Trophoblast cell (in vitro differentiated cells and primary cell): ENCODE data around the gene BST2.

Experiments
- DNase-seq, 2 donors: peaks; one replicate each; pipeline ENCODE4 v3.0.0-alpha.2; 2016
- H2AFZ ChIP-seq: 2 replicates; pipeline ENCODE4 v1.6.1; 2013; ENCODE audit warnings: low read length, moderate library complexity, mild to moderate bottlenecking; ENCODE audit not compliant: insufficient read depth, poor library complexity
- H2AK5ac ChIP-seq: 2 replicates; pipeline ENCODE4 v1.6.1; 2013; ENCODE audit warnings: mild to moderate bottlenecking, low read length
- H2BK120ac ChIP-seq: 2 replicates; pipeline ENCODE4 v1.6.1; 2013; ENCODE audit warnings: low read length, mild to moderate bottlenecking, moderate library complexity; ENCODE audit not compliant: insufficient read depth, poor library complexity
- H2BK12ac ChIP-seq: 2 replicates; pipeline ENCODE4 v1.6.1; 2013; ENCODE audit warnings: mild to moderate bottlenecking, low read length, moderate library complexity
- H2BK5ac ChIP-seq: 2 replicates; pipeline ENCODE4 v1.6.1; 2013; ENCODE audit warnings: low read length, low read depth, moderate library complexity, mild to moderate bottlenecking; ENCODE audit not compliant: poor library complexity
- H3K14ac ChIP-seq: 2 replicates; pipeline ENCODE4 v1.6.1; 2013; ENCODE audit warnings: mild to moderate bottlenecking, low read length
- H3K18ac ChIP-seq: 2 replicates; pipeline ENCODE4 v1.6.1; 2013; ENCODE audit warnings: mild to moderate bottlenecking, low read length
- H3K23ac ChIP-seq: 2 replicates; pipeline ENCODE4 v1.6.1; 2013; ENCODE audit warnings: low read length
- H3K27ac ChIP-seq: 2 replicates; pipeline ENCODE4 v1.5.1; 2013; ENCODE audit warnings: low read depth, mild to moderate bottlenecking, inconsistent platforms, low read length, moderate library complexity
- H3K27me3 ChIP-seq: 2 replicates; pipeline ENCODE4 v1.6.1; 2013; ENCODE audit warnings: inconsistent platforms, mild to moderate bottlenecking, low read length, moderate library complexity; ENCODE audit not compliant: insufficient read depth
- H3K36me3 ChIP-seq, 2 experiments: 1 replicate in 1 of 2; 2 replicates in 1 of 2; pipeline ENCODE4 v1.6.1; 2013; ENCODE audit warnings: low read length in 2 of 2, mild to moderate bottlenecking in 2 of 2, moderate library complexity in 1 of 2; ENCODE audit not compliant: insufficient read depth in 2 of 2, control insufficient read depth in 1 of 2
- H3K4ac ChIP-seq: 2 replicates; pipeline ENCODE4 v1.6.1; 2013; ENCODE audit warnings: low read depth, mild to moderate bottlenecking, low read length, moderate library complexity
- H3K4me1 ChIP-seq, 2 experiments: 1 replicate in 1 of 2; 2 replicates in 1 of 2; pipeline ENCODE4 v1.6.1; 2013; ENCODE audit warnings: low read length in 2 of 2, mild to moderate bottlenecking in 2 of 2, moderate library complexity in 1 of 2; ENCODE audit not compliant: insufficient read depth in 2 of 2, control insufficient read depth in 1 of 2
- H3K4me2 ChIP-seq: 2 replicates; pipeline ENCODE4 v1.6.1; 2013; ENCODE audit warnings: inconsistent platforms, mild to moderate bottlenecking, low read length, moderate library complexity
- H3K4me3 ChIP-seq: 2 replicates; pipeline ENCODE4 v1.5.1; 2013; ENCODE audit warnings: mild to moderate bottlenecking, low read depth, low read length, inconsistent platforms
- H3K79me1 ChIP-seq: one replicate; pipeline ENCODE4 v1.6.1; 2013; ENCODE audit warnings: low read length
- H3K79me2 ChIP-seq: 2 replicates; pipeline ENCODE4 v1.6.1; 2013; ENCODE audit warnings: low read length, mild to moderate bottlenecking; ENCODE audit not compliant: control insufficient read depth, insufficient read depth, poor library complexity
- H3K9ac ChIP-seq: 2 replicates; pipeline ENCODE4 v1.6.1; 2013; ENCODE audit warnings: mild to moderate bottlenecking, low read length
- H3K9me3 ChIP-seq: 2 replicates; pipeline ENCODE4 v1.6.1; 2013; ENCODE audit warnings: low read depth, mild to moderate bottlenecking, control low read depth, inconsistent platforms, low read length; ENCODE audit not compliant: insufficient read depth
- H4K12ac ChIP-seq: 2 replicates; pipeline ENCODE4 v1.6.1; 2013; ENCODE audit warnings: low read depth, mild to moderate bottlenecking, low read length, moderate library complexity
- H4K8ac ChIP-seq: 2 replicates; pipeline ENCODE4 v1.6.1; 2013; ENCODE audit warnings: low read depth, mild to moderate bottlenecking, low read length, moderate library complexity
- H4K91ac ChIP-seq: one replicate; pipeline ENCODE4 v1.6.1; 2013; ENCODE audit warnings: low read depth, mild to moderate bottlenecking, low read length, moderate library complexity
- WGBS: extraction: QIAGEN DNeasy Blood & Tissue Kit; methylation state at CpG from one replicate; pipeline ENCODE4 v1.1.7; 2013; ENCODE audit warnings: missing lambda C conversion rate; ENCODE audit not compliant: insufficient read length, insufficient coverage; ENCODE audit errors: extremely low coverage; 5-methylcytosine and 5-hydroxymethylcytosine counted together

The BST2 gene

DNA sequence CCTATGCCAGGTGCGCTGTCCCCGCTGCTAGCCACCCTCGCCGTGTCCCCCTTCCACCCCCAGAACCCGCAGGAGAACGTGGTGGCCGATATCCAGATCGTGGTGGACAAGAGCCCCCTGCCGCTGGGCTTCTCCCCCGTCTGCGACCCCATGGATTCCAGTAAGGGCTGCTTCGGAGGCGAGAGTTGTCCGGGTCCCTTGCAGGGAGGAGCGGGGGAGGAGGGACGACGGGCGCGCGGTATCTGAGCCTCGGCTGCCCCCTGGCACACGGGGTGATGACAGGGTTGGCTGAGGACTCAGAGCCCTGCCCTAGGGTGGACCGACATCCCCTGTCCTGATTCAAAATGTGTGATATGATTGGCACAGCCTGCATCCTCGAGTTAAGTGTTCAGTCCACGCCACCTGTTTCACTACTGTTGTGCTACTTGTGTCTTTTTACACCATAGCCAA, 15.1 kb upstream of the BST2 start:
- DNase-seq, result peak; percentile 4 to 54
- H3K79me1 ChIP-seq, result peaks cover 10% of the 10 kb centered on the region
- no peak overlapping the region for H2BK12ac ChIP-seq
- peak overlapping the region; percentile 81 for H3K18ac ChIP-seq
- H3K23ac ChIP-seq, result no peak overlapping the region
- H2AK5ac ChIP-seq, result peak overlapping the region; percentile 5
- peak overlapping the region; percentile 91 for H2AFZ ChIP-seq
- WGBS, result no CpG with 5 or more reads among the region's 25 CpGs
- H3K4me1 ChIP-seq, result peaks cover 10 to 16% of the 10 kb centered on the region in 2 experiments
- no peak overlapping the region for H3K9ac ChIP-seq
- H3K27me3 ChIP-seq, result no peaks in the 10 kb centered on the region
- H3K9me3 ChIP-seq, result no peaks in the 10 kb centered on the region
- no peak overlapping the region for H2BK5ac ChIP-seq
- H3K4me3 ChIP-seq, result peak overlapping the region; percentile 87
- H4K91ac ChIP-seq, result peak overlapping the region; percentile 88
- H4K8ac ChIP-seq, result peak overlapping the region; percentile 80
- H2BK120ac ChIP-seq, result peak overlapping the region; percentile 57
- peaks cover 5 to 6% of the 10 kb centered on the region in 2 experiments for H3K36me3 ChIP-seq
- peaks cover 6% of the 10 kb centered on the region for H3K79me2 ChIP-seq
- peak overlapping the region; percentile 83 for H3K14ac ChIP-seq
- no peak overlapping the region for H3K27ac ChIP-seq
- peak overlapping the region; percentile 61 for H3K4ac ChIP-seq
- H3K4me2 ChIP-seq, result peak overlapping the region; percentile 72
- peak overlapping the region; percentile 66 for H4K12ac ChIP-seq

DNA sequence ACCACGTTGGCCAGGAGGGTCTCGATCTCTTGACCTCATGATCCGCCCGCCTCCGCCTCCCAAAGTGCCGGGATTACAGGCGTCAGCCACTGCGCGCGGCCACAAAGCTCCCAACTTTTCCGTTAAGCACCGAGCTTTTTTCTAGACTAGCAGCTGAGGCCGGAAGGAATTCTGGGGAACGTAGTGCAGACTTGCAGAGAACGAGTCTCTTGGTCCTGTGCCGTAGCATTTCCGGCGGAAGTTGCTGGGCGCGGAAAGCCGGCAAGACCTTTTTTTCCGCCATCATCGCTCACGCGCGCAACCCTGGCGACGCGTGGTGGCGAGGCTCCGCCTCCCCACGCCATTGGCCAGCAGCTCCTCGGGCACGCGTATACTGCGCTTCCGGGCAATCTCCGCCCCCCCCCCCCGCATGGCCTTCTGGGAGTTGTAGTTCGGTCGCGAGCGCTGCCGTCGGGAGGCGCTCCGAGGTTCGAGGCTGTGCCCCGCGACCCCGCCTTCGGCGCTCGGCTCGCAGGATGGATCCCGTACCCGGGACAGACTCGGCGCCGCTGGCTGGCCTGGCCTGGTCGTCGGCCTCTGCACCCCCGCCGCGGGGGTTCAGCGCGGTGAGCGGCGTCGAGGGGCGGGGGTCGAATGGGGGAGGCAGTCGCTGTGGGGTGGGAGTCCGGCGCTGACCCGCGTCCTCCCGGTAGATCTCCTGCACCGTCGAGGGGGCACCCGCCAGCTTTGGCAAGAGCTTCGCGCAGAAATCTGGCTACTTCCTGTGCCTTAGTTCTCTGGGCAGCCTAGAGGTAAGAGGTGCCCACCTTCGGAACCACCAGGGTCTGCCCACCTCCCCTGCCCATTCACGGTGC, 14.4 kb upstream of the BST2 start, which contains the start of gene MVB12A:
Gene MVB12A, plus strand, starts transcription at position 427 of the 854 bp plus-strand sequence. Its CDS starts 89 bp downstream, at position 516.
- Histone ChIP-seq H4K12ac (peak within 1 kb of the TSS; percentile 74), H3K27ac (peak within 1 kb of the TSS; percentile 79), H2AK5ac (peak within 1 kb of the TSS; percentile 5), H3K4me1 (peaks cover 10 to 15% of the 10 kb centered on the region in 2 experiments), H3K4me3 (peak within 1 kb of the TSS; percentile 87), H3K18ac (peak within 1 kb of the TSS; percentile 81), H3K36me3 (peaks cover 5 to 6% of the 10 kb centered on the region in 2 experiments), H4K91ac (peak within 1 kb of the TSS; percentile 88), H2AFZ (peak within 1 kb of the TSS; percentile 91), H3K9ac (no peak within 1 kb of the TSS), H4K8ac (peak within 1 kb of the TSS; percentile 90), H2BK5ac (peak within 1 kb of the TSS; percentile 18), H3K14ac (peak within 1 kb of the TSS; percentile 83), H3K4ac (peak within 1 kb of the TSS; percentile 61), H3K4me2 (peak within 1 kb of the TSS; percentile 72), H2BK120ac (peak within 1 kb of the TSS; percentile 57), H2BK12ac (peak within 1 kb of the TSS; percentile 15), H3K23ac (no peak within 1 kb of the TSS), H3K79me1 (peaks cover 10% of the 10 kb centered on the region), H3K27me3 (no peaks in the 10 kb centered on the region), H3K9me3 (no peaks in the 10 kb centered on the region), H3K79me2 (peaks cover 6% of the 10 kb centered on the region)
- peak; percentile 98 to 99 for DNase-seq
- WGBS, result no CpG with 5 or more reads among the region's 85 CpGs

DNA sequence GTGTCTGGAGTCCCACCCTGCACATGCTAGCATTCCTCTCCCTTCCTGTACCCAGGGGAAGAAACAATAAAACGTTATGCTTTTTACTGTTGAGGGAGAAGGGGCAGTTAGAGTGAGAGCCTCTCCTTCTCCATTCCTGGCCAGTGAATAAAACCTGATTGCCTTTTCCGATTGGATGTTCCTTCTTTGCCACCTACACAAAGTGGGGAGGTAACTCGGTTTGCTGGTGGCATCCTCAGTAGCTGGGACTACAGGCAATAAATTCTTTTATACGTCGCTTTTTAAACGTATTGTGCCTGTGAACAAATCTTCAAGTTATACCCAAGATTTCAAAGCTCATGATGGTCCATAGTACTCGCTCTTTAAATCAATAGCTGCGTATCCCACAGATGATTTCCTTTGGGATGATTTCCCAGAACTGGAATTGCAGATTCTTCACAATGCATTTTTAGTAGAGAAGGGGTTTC, 13.8 kb upstream of the BST2 start:
- H2AK5ac ChIP-seq, result peak overlapping the region; percentile 5
- H3K18ac ChIP-seq, result no peak overlapping the region
- H3K27ac ChIP-seq, result peak overlapping the region; percentile 79
- peak overlapping the region; percentile 66 for H3K4me2 ChIP-seq
- no peak overlapping the region for H3K23ac ChIP-seq
- H3K9ac ChIP-seq, result no peak overlapping the region
- no peaks in the 10 kb centered on the region for H3K27me3 ChIP-seq
- H3K14ac ChIP-seq, result peak overlapping the region; percentile 47
- H4K8ac ChIP-seq, result peak overlapping the region; percentile 90
- H2BK12ac ChIP-seq, result peak overlapping the region; percentile 15
- peak overlapping the region; percentile 74 for H4K12ac ChIP-seq
- no peak overlapping the region for H2AFZ ChIP-seq
- H3K79me2 ChIP-seq, result peaks cover 6% of the 10 kb centered on the region
- H2BK120ac ChIP-seq, result peak overlapping the region; percentile 40
- DNase-seq, result peak in 1 of 2 donors; percentile 59
- H3K4ac ChIP-seq, result peak overlapping the region; percentile 14
- H3K79me1 ChIP-seq, result peaks cover 10% of the 10 kb centered on the region
- peaks cover 5 to 6% of the 10 kb centered on the region in 2 experiments for H3K36me3 ChIP-seq
- WGBS, result no CpG with 5 or more reads among the region's 8 CpGs
- peak overlapping the region; percentile 70 for H4K91ac ChIP-seq
- peaks cover 11 to 12% of the 10 kb centered on the region in 2 experiments for H3K4me1 ChIP-seq
- no peaks in the 10 kb centered on the region for H3K9me3 ChIP-seq
- H3K4me3 ChIP-seq, result peak overlapping the region; percentile 29
- peak overlapping the region; percentile 18 for H2BK5ac ChIP-seq

DNA sequence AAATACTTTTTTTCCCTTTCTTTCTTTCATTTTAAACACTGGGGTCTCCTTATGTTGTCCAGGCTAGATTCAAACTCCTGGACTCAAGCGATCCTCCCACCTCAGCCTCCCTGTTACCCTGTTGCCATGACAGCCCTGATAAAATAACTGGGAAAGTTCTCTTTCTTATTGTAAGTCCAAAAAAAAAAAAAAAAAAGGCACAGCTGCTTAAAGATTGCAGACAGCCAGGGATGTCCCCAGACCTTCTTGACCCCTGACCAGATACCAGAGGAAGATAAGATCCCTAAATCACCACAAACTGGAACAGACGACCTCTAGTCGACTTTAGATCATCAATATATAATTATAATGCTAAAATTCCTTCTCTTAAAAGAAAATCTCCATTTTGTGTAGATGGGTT, 13.3 kb upstream of the BST2 start:
- H4K91ac ChIP-seq, result no peak overlapping the region
- peaks cover 11 to 12% of the 10 kb centered on the region in 2 experiments for H3K4me1 ChIP-seq
- WGBS, result no CpG with 5 or more reads among the region's 3 CpGs

More for the DNA sequence above, 13.3 kb upstream of the BST2 start:
- no peak overlapping the region for H3K9ac ChIP-seq
- peak; percentile 60 to 90 for DNase-seq
- H4K12ac ChIP-seq, result no peak overlapping the region
- no peak overlapping the region for H3K4me3 ChIP-seq
- no peak overlapping the region for H4K8ac ChIP-seq
- no peak overlapping the region for H2AFZ ChIP-seq
- no peak overlapping the region for H2BK120ac ChIP-seq
- H3K18ac ChIP-seq, result no peak overlapping the region
- no peak overlapping the region for H3K27ac ChIP-seq
- no peak overlapping the region for H2AK5ac ChIP-seq
- H3K79me1 ChIP-seq, result peaks cover 10% of the 10 kb centered on the region
- no peak overlapping the region for H3K4me2 ChIP-seq
- no peaks in the 10 kb centered on the region for H3K9me3 ChIP-seq
- H3K23ac ChIP-seq, result no peak overlapping the region
- H2BK5ac ChIP-seq, result no peak overlapping the region
- peak overlapping the region; percentile 15 for H2BK12ac ChIP-seq
- H3K36me3 ChIP-seq, result peaks cover 2% of the 10 kb centered on the region in 2 experiments
- H3K4ac ChIP-seq, result no peak overlapping the region
- H3K14ac ChIP-seq, result no peak overlapping the region
- peaks cover 6% of the 10 kb centered on the region for H3K79me2 ChIP-seq
- no peaks in the 10 kb centered on the region for H3K27me3 ChIP-seq
